ENCODE measurements around the gene GREB1. TPM values are rescaled to one million over a fixed set of nuclear protein-coding genes. Genes with fewer than 3 reads are reported as not detected.

Gene GREB1
- polyA plus RNA-seq, 3 donors = 1.1 to 1.4 (median 1.3) TPM

GRCh38 chr2:11507517-11507916 is 26.3 kb upstream of the GREB1 start:
- H3K27ac ChIP-seq (ENCODE audit: low read depth, low read length) = no peak overlapping the region
- 77 to 100% (median 93%) methylated on average over 2 of the region's 2 CpGs for WGBS, 3 donors

- no peak overlapping the region for H3K27ac ChIP-seq (ENCODE audit: low read depth, low read length)
- WGBS, 3 donors = 78 to 89% (median 79%) methylated on average over 8 of the region's 8 CpGs
Observed at GRCh38 chr2:11508279-11508678, 25.6 kb upstream of the GREB1 start.

- 80 to 84% (median 81%) methylated on average over 3 of the region's 3 CpGs for WGBS, 3 donors
Observed at GRCh38 chr2:11509657-11510360, 24.0 kb upstream of the GREB1 start.

GRCh38 chr2:11512431-11512830 is 21.4 kb upstream of the GREB1 start:
- WGBS, 3 donors = 63 to 77% (median 70%) methylated on average over 5 of the region's 5 CpGs
- no peak overlapping the region for H3K27ac ChIP-seq (ENCODE audit: low read depth, low read length)

More at GRCh38 chr2:11509657-11510360, 24.0 kb upstream of the GREB1 start:
- no peak overlapping the region for H3K27ac ChIP-seq (ENCODE audit: low read depth, low read length)

- H3K27ac ChIP-seq (ENCODE audit: low read depth, low read length) = no peak overlapping the region
- WGBS, 3 donors = 89 to 94% (median 94%) methylated on average over 5 of the region's 5 CpGs
Observed at GRCh38 chr2:11513319-11513718, 20.5 kb upstream of the GREB1 start.

GRCh38 chr2:11514081-11514730 is 19.6 kb upstream of the GREB1 start:
- 64 to 86% (median 75%) methylated on average over 3 of the region's 3 CpGs for WGBS, 3 donors
- no peak overlapping the region for H3K27ac ChIP-seq (ENCODE audit: low read depth, low read length)

- H3K27ac ChIP-seq (ENCODE audit: low read depth, low read length) = no peak overlapping the region
- WGBS, 3 donors = 87 to 96% (median 92%) methylated on average over 6 of the region's 6 CpGs
Observed at GRCh38 chr2:11514904-11515303, 18.9 kb upstream of the GREB1 start.

- 53 to 72% (median 64%) methylated on average over 6 of the region's 6 CpGs for WGBS, 3 donors
Observed at GRCh38 chr2:11515490-11515981, 18.3 kb upstream of the GREB1 start.

GRCh38 chr2:11516984-11517648 is 16.7 kb upstream of the GREB1 start:
- 88 to 95% (median 92%) methylated on average over 10 of the region's 10 CpGs for WGBS, 3 donors
- H3K27ac ChIP-seq (ENCODE audit: low read depth, low read length) = no peak overlapping the region

More at GRCh38 chr2:11515490-11515981, 18.3 kb upstream of the GREB1 start:
- H3K27ac ChIP-seq (ENCODE audit: low read depth, low read length) = no peak overlapping the region

GRCh38 chr2:11517906-11518305 is 15.9 kb upstream of the GREB1 start:
- no peak overlapping the region for H3K27ac ChIP-seq (ENCODE audit: low read depth, low read length)
- 71 to 75% (median 71%) methylated on average over 3 of the region's 3 CpGs for WGBS, 3 donors

GRCh38 chr2:11520092-11520693 is 13.7 kb upstream of the GREB1 start:
- WGBS, 3 donors = 82 to 87% (median 85%) methylated on average over 3 of the region's 3 CpGs
- H3K27ac ChIP-seq (ENCODE audit: low read depth, low read length) = no peak overlapping the region

- H3K27ac ChIP-seq (ENCODE audit: low read depth, low read length) = no peak overlapping the region
- WGBS, 3 donors = 72 to 85% (median 78%) methylated on average over 8 of the region's 8 CpGs
Observed at GRCh38 chr2:11521775-11522174, 12.1 kb upstream of the GREB1 start.

GRCh38 chr2:11524470-11524869 is 9.4 kb upstream of the GREB1 start:
- H3K27ac ChIP-seq (ENCODE audit: low read depth, low read length) = no peak overlapping the region
- 46 to 82% (median 65%) methylated on average over 2 of the region's 2 CpGs for WGBS, 3 donors

GRCh38 chr2:11525762-11526161 is 8.1 kb upstream of the GREB1 start:
- WGBS, 3 donors = 92 to 97% (median 96%) methylated on average over 7 of the region's 7 CpGs
- H3K27ac ChIP-seq (ENCODE audit: low read depth, low read length) = no peak overlapping the region

GRCh38 chr2:11527001-11527400 is 6.8 kb upstream of the GREB1 start:
- H3K27ac ChIP-seq (ENCODE audit: low read depth, low read length) = no peak overlapping the region
- 92 to 100% (median 93%) methylated on average over 1 of the region's 1 CpG for WGBS, 3 donors

GRCh38 chr2:11528228-11528627 is 5.6 kb upstream of the GREB1 start:
- H3K27ac ChIP-seq (ENCODE audit: low read depth, low read length) = no peak overlapping the region

GRCh38 chr2:11530864-11531465 is 2.9 kb upstream of the GREB1 start:
- no peak overlapping the region for H3K27ac ChIP-seq (ENCODE audit: low read depth, low read length)
- WGBS, 3 donors = 88 to 94% (median 91%) methylated on average over 6 of the region's 6 CpGs

More at GRCh38 chr2:11528228-11528627, 5.6 kb upstream of the GREB1 start:
- 91 to 94% (median 93%) methylated on average over 3 of the region's 3 CpGs for WGBS, 3 donors

- no peak overlapping the region for H3K27ac ChIP-seq (ENCODE audit: low read depth, low read length)
- 72 to 73% (median 72%) methylated on average over 10 of the region's 10 CpGs for WGBS, 3 donors
Observed at GRCh38 chr2:11532416-11533055, 1.3 kb upstream of the GREB1 start.
